Mucosa of rectum (tissue), 2 donors: Measurements from ENCODE around the gene SEPTIN7.

Experiments used
- H3K27ac ChIP-seq, 2 donors: one replicate each; pipeline ENCODE4 v1.7.0; 2013; ENCODE audit warnings: inconsistent platforms in 2 of 2, low read depth in 2 of 2, low read length in 2 of 2
- H3K27me3 ChIP-seq, 2 donors: one replicate each; pipeline ENCODE4 v1.7.0; 2013; ENCODE audit warnings: low read length in 2 of 2; ENCODE audit not compliant: control insufficient read depth in 2 of 2, insufficient read depth in 2 of 2
- H3K36me3 ChIP-seq, 2 donors: one replicate each; pipeline ENCODE4 v1.7.0; 2013; ENCODE audit warnings: low read length in 2 of 2; ENCODE audit not compliant: control insufficient read depth in 2 of 2, insufficient read depth in 2 of 2
- H3K4me1 ChIP-seq, 2 donors: one replicate each; pipeline ENCODE4 v1.7.0; 2013; ENCODE audit warnings: low read length in 2 of 2, mild to moderate bottlenecking in 1 of 2; ENCODE audit not compliant: control insufficient read depth in 2 of 2, insufficient read depth in 2 of 2
- H3K4me3 ChIP-seq, 2 donors: one replicate each; pipeline ENCODE4 v1.7.0; 2013; ENCODE audit warnings: low read length in 2 of 2
- H3K9ac ChIP-seq, 2 donors: one replicate each; pipeline ENCODE4 v1.7.0; 2013; ENCODE audit warnings: low read length in 2 of 2, low read depth in 1 of 2, mild to moderate bottlenecking in 1 of 2
- H3K9me3 ChIP-seq, 2 donors: one replicate each; pipeline ENCODE4 v1.7.0; 2013; ENCODE audit warnings: low read length in 2 of 2; ENCODE audit not compliant: control insufficient read depth in 2 of 2
- donor health status: healthy.
- donor health status: Normal muscosa, but diverticular disease.

SEPTIN7 gene

DNA sequence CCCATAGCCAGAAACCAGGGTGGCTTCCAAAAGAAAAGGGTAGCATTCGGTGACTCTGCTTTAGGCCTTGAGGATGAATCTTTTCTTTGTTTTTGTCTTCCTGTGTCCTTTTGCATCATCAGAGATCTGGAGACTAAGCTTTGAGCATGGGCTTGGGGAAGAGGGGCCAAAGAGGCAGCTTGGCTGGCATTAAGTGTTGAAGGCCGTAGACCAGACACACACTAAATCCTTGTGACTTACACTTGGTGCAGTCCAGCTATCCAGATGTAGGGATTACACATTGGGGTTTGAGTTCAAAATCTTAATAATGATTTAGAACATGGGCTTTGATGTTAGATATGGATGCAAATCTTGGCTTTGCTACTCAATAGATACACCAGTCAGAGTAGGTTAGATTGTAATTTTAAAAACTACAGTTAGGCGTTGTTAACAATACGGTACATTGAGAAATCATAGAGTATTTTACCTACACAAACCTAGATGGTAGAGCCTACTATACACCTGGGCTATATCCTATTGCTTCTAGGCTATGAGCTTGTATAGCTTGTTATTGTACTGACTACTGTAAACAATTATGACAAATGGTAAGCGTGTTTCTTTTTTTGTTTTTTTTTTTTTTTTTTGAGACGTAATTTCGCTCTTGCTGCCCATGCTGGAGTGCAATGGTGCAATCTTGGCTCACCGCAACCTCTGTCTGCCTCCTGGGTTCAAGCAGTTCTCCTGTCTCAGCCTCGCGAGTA lies 3.5 kb downstream of the SEPTIN7 start:
- no peak overlapping the region for H3K4me3 ChIP-seq
- H3K4me1 ChIP-seq: peaks cover 5 to 13% of the 10 kb centered on the region in 2 donors

DNA sequence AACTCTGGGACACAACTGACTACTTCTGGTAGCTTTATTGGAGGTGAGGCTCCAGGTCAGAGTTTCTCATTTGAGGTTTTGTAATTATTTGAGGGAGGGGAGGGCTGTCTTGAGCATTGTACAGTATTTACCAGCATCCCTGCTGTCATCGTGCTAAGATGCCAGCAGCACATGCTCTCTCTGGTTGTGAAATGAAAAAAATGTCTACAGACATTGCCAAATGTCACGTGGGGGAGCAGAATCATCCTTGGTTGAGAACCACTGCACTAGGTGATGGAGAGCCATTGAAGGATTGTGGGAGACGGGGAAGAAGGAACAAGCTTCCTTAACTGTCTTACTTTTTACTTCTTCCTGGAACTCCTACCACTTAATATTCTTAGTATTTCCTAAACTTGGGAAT lies 5.0 kb downstream of the SEPTIN7 start:
- H3K9ac ChIP-seq: no peak overlapping the region
- H3K4me1 ChIP-seq: peaks cover 5 to 11% of the 10 kb centered on the region in 2 donors
- no peak overlapping the region for H3K27ac ChIP-seq
- no peaks in the 10 kb centered on the region for H3K36me3 ChIP-seq
- H3K27me3 ChIP-seq: no peaks in the 10 kb centered on the region
- H3K4me3 ChIP-seq: no peak overlapping the region
- H3K9me3 ChIP-seq: no peaks in the 10 kb centered on the region

More for the DNA sequence above, 3.5 kb downstream of the SEPTIN7 start:
- no peak overlapping the region for H3K27ac ChIP-seq
- no peak overlapping the region for H3K9ac ChIP-seq
- H3K36me3 ChIP-seq: no peaks in the 10 kb centered on the region
- H3K9me3 ChIP-seq: no peaks in the 10 kb centered on the region
- H3K27me3 ChIP-seq: no peaks in the 10 kb centered on the region

- Histone ChIP-seq H3K9me3 (no peaks in the 10 kb centered on the region), H3K27ac (no peak overlapping the region)
Observed at GRCh38 chr7:35816514-35816913, 15.7 kb downstream of the SEPTIN7 start.

GRCh38 chr7:35817181-35817580 lies 16.3 kb downstream of the SEPTIN7 start:
- H3K27me3 ChIP-seq: no peaks in the 10 kb centered on the region
- H3K9ac ChIP-seq: no peak overlapping the region
- H3K36me3 ChIP-seq: no peaks in the 10 kb centered on the region
- no peaks in the 10 kb centered on the region for H3K4me1 ChIP-seq
- no peaks in the 10 kb centered on the region for H3K9me3 ChIP-seq
- no peak overlapping the region for H3K4me3 ChIP-seq
- H3K27ac ChIP-seq: no peak overlapping the region

More at GRCh38 chr7:35816514-35816913, 15.7 kb downstream of the SEPTIN7 start:
- Histone ChIP-seq H3K27me3 (no peaks in the 10 kb centered on the region), H3K36me3 (no peaks in the 10 kb centered on the region), H3K4me3 (no peak overlapping the region), H3K4me1 (no peaks in the 10 kb centered on the region), H3K9ac (no peak overlapping the region)

- Histone ChIP-seq H3K36me3 (no peaks in the 10 kb centered on the region), H3K4me1 (no peaks in the 10 kb centered on the region), H3K27ac (no peak overlapping the region), H3K4me3 (no peak overlapping the region), H3K27me3 (no peaks in the 10 kb centered on the region), H3K9ac (no peak overlapping the region), H3K9me3 (no peaks in the 10 kb centered on the region)
Observed at GRCh38 chr7:35817930-35818329, 17.1 kb downstream of the SEPTIN7 start.

DNA sequence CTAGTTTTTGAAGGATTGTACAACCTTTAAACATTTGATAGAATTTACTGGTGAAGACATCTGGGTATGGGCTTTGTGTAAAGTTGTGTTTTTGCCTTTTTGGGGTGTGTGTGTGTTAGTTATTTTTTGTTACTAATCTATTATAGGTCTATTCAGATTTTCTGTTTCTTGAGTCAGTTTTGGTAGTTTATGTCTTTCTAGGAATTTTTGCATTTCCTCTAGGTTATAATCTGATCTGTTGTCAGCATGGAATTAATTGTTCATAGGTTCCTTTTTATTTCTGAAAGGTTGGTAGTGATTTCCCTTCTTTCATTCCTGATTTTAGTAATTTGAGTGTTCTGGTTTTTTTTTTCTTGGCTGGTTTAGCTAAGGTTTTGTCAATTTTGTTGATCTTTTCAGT lies 17.7 kb downstream of the SEPTIN7 start:
- no peaks in the 10 kb centered on the region for H3K36me3 ChIP-seq
- H3K9me3 ChIP-seq: no peaks in the 10 kb centered on the region
- no peak overlapping the region for H3K27ac ChIP-seq
- H3K4me1 ChIP-seq: no peaks in the 10 kb centered on the region
- no peak overlapping the region for H3K4me3 ChIP-seq
- H3K27me3 ChIP-seq: no peaks in the 10 kb centered on the region
- no peak overlapping the region for H3K9ac ChIP-seq

DNA sequence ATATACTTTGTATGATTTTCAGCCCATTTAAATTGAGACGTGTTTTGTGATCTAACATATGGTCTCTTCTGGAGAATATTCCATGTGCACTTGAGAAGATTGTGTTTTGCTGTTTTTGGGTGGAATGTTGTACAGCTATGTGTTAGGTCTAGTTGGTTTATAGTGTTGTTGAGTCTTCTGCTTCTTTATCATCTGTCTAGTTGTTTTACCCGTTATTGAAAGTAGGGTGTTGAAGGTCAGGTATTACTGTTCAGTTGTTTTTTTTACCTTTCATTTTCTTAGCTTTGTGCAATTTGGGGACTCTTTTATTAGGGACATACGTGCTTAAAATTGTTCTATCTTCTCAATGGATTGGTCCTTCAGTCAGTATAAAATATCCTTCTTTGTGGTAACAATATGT lies 18.5 kb downstream of the SEPTIN7 start:
- H3K9ac ChIP-seq: no peak overlapping the region
- no peaks in the 10 kb centered on the region for H3K36me3 ChIP-seq
- H3K27me3 ChIP-seq: no peaks in the 10 kb centered on the region
- no peak overlapping the region for H3K4me3 ChIP-seq
- H3K27ac ChIP-seq: no peak overlapping the region
- H3K4me1 ChIP-seq: no peaks in the 10 kb centered on the region
- no peaks in the 10 kb centered on the region for H3K9me3 ChIP-seq

- Histone ChIP-seq H3K4me1 (no peaks in the 10 kb centered on the region), H3K27ac (no peak overlapping the region), H3K36me3 (no peaks in the 10 kb centered on the region), H3K4me3 (no peak overlapping the region), H3K9ac (no peak overlapping the region), H3K27me3 (no peaks in the 10 kb centered on the region), H3K9me3 (no peaks in the 10 kb centered on the region)
Observed at GRCh38 chr7:35819954-35820703, 19.3 kb downstream of the SEPTIN7 start.

GRCh38 chr7:35820858-35821257 lies 20.0 kb downstream of the SEPTIN7 start:
- no peaks in the 10 kb centered on the region for H3K4me1 ChIP-seq
- H3K4me3 ChIP-seq: no peak overlapping the region
- no peaks in the 10 kb centered on the region for H3K9me3 ChIP-seq
- no peaks in the 10 kb centered on the region for H3K36me3 ChIP-seq
- no peak overlapping the region for H3K9ac ChIP-seq
- no peaks in the 10 kb centered on the region for H3K27me3 ChIP-seq
- no peak overlapping the region for H3K27ac ChIP-seq

- H3K4me1 ChIP-seq: peaks cover 0 to 2% of the 10 kb centered on the region in 2 donors
- H3K27ac ChIP-seq: no peak overlapping the region
- H3K36me3 ChIP-seq: no peaks in the 10 kb centered on the region
- no peak overlapping the region for H3K4me3 ChIP-seq
- H3K27me3 ChIP-seq: no peaks in the 10 kb centered on the region
- no peaks in the 10 kb centered on the region for H3K9me3 ChIP-seq
- no peak overlapping the region for H3K9ac ChIP-seq
Observed at GRCh38 chr7:35823440-35823839, 22.6 kb downstream of the SEPTIN7 start.
